GM18909 (cell line): ENCODE measurements around the gene IL19.
A peak's percentile ranks its signal among the peaks of the same experiment; 100 is the strongest.
"Not testable (repeated sequence)": the region's sequence is repeated elsewhere in the genome, so short reads cannot be mapped to it uniquely, and the experiment has no call there.

Experiments
- ATAC-seq: cut with Tn5 transposase; IDR thresholded peaks from one replicate; pipeline ENCODE4 v1.9.1; 2021; ENCODE audit warnings: mild to moderate bottlenecking; ENCODE audit not compliant: unreplicated experiment, poor library complexity

Gene IL19

GRCh38 chr1:206771338-206771692, 742 bp downstream of the IL19 start:
- ATAC-seq: no peak

- ATAC-seq: no peak
Measured at GRCh38 chr1:206772243-206772937, 1.8 kb downstream of the IL19 start, which contains the start of gene IL10. TSS of gene IL10 (minus strand) at chr1:206772494. CDS start at chr1:206772435, 59 bp downstream.

GRCh38 chr1:206774093-206774492, 3.5 kb downstream of the IL19 start:
- ATAC-seq: no peak

GRCh38 chr1:206776229-206776628, 5.7 kb downstream of the IL19 start:
- no peak for ATAC-seq

- no peak for ATAC-seq
Measured at GRCh38 chr1:206778031-206778430, 7.5 kb downstream of the IL19 start.

GRCh38 chr1:206778911-206779310, 8.3 kb downstream of the IL19 start:
- not testable (repeated sequence) for ATAC-seq

GRCh38 chr1:206779638-206780037, 9.1 kb downstream of the IL19 start:
- ATAC-seq: no peak

- ATAC-seq: peak; percentile 69
Measured at GRCh38 chr1:206782448-206782847, 11.9 kb downstream of the IL19 start.

- no peak for ATAC-seq
Measured at GRCh38 chr1:206783506-206783905, 12.9 kb downstream of the IL19 start.

- peak; percentile 63 for ATAC-seq
Measured at GRCh38 chr1:206784471-206784903, 13.9 kb downstream of the IL19 start.

GRCh38 chr1:206785182-206785765, 14.7 kb downstream of the IL19 start:
- no peak for ATAC-seq

GRCh38 chr1:206786212-206786886, 15.8 kb downstream of the IL19 start:
- ATAC-seq: no peak

- ATAC-seq: no peak
Measured at GRCh38 chr1:206787891-206788290, 17.3 kb downstream of the IL19 start.

GRCh38 chr1:206788487-206789050, 18.0 kb downstream of the IL19 start:
- ATAC-seq: no peak

- no peak for ATAC-seq
Measured at GRCh38 chr1:206790502-206791250, 20.1 kb downstream of the IL19 start.

GRCh38 chr1:206792939-206793607, 22.5 kb downstream of the IL19 start:
- ATAC-seq: peak; percentile 59

- no peak for ATAC-seq
Measured at GRCh38 chr1:206793620-206794019, 23.0 kb downstream of the IL19 start.

- ATAC-seq: no peak
Measured at GRCh38 chr1:206794294-206794908, 23.8 kb downstream of the IL19 start.

- no peak for ATAC-seq
Measured at GRCh38 chr1:206796116-206796515, 25.5 kb downstream of the IL19 start.
